Measurements from ENCODE around the gene VPS37B. TPM values are rescaled to one million over a fixed set of nuclear protein-coding genes. Genes with fewer than 3 reads are reported as not detected.

Gene VPS37B
- total and polyA plus RNA-seq, 10 of the 15 experiments (the other 5 are each of a cell fraction or from before 2014, with no cell fraction given): 0.66 to 68.6 (median 39.6) TPM

DNA sequence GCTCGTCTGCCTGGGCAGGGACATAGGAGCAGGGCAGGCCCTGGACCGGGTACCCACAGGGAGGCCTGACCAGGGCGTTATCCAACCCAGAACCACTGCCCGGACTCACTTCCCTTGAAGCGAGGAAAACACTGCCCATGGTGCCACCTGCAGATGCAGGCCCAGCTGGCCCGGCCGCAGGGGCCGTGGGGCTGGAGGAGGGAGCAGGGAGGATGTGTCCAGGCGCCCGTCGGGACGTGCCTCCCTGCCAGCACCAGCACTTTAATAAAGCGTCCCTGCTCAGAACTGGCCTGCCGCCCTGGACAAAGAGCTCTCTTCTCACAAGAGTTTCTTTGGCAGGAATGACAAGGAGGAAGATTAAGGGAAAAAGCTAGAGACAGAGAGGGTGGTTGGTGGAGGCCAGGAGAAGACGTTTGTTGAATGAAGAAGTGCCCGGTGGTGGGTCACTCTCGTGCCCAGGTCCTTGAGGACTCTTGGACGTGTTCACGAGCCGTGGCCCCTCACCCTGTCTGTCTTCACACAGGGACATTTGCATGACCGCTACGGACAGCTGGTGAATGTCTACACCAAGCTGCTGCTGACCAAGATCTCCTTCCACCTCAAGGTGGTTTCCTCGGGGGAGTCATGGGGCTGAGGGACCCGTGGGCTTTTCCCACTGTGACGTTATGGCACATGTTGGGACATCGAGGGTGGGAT, 46.4 kb downstream of the VPS37B start:
- no peaks in the 10 kb centered on the region for H3K79me2 ChIP-seq (ENCODE audit: control insufficient read depth, insufficient read depth, low read length)
- ATAC-seq (no peak), FAIRE-seq (no peak), DNase-seq (ENCODE audit: low read depth, low spot score) (no peak)
- H3K27ac ChIP-seq (ENCODE audit: control insufficient read depth, insufficient read depth): no peak overlapping the region
- no peaks in the 10 kb centered on the region for H4K20me1 ChIP-seq (ENCODE audit: control insufficient read depth, insufficient read depth)
- no peaks in the 10 kb centered on the region; a peak in 1 of 4 replicates for H3K27me3 ChIP-seq (replicated peaks in 1 of 2; ENCODE audit: control insufficient read depth in 2 of 2, insufficient read depth in 2 of 2, low read length in 1 of 2)
- ChIA-PET POLR2A (no interaction called here), SMC1A (ENCODE audit: uncharacterized antibody, unreplicated experiment) (interaction anchor here (0.9 kb wide), 1 partner anchor 23 kb away, joined by 3 read pairs; no protein-coding TSS in a partner anchor), RAD21 (ENCODE audit: unreplicated experiment) (no interaction called here), CTCF (no interaction called here)
- 55% methylated on average over 26 of the region's 26 CpGs for WGBS (ENCODE audit: insufficient coverage, insufficient replicate concordance, low lambda C conversion rate, missing lambda C conversion rate)
- no peaks in the 10 kb centered on the region for H3K4me1 ChIP-seq (ENCODE audit: control insufficient read depth, insufficient read depth, low read length)
- no peak overlapping the region for H3K4me2 ChIP-seq (ENCODE audit: control insufficient read depth, insufficient read depth)
- H2AFZ ChIP-seq (ENCODE audit: control insufficient read depth, low read depth, low read length): no peak overlapping the region
- H3K9me3 ChIP-seq (replicated peaks; ENCODE audit: control insufficient read depth, insufficient read depth, low read length): no peaks in the 10 kb centered on the region
- TF ChIP-seq SMAD5 (IDR thresholded peaks at IDR 0.05; ENCODE audit: low read depth) (no peak), E4F1 (IDR thresholded peaks at IDR 0.05; ENCODE audit: borderline replicate concordance, partially characterized antibody) (no peak), LARP7 (IDR thresholded peaks at IDR 0.05) (no peak), FOXK2 (IDR thresholded peaks at IDR 0.05) (no peak), MYC (IDR thresholded peaks at IDR 0.05; ENCODE audit: insufficient read depth, insufficient read length, insufficient replicate concordance, low read length, severe bottlenecking) (no peak), HDAC2 (IDR thresholded peaks at IDR 0.05) (no peak), ELK1 (IDR thresholded peaks at IDR 0.05; ENCODE audit: low read depth, low read length) (no peak)
- intact Hi-C loops (cut with micrococcal nuclease; ENCODE audit: unreplicated experiment) (no loop called here), in situ Hi-C loops (cut with MboI) (loop anchor here (25.0 kb wide), 1 partner anchor 388 kb away; the partner anchor contains the start of genes MPHOSPH9 and MTRFR)
- H3K4me3 ChIP-seq: no peak overlapping the region
- H3K36me3 ChIP-seq (ENCODE audit: control insufficient read depth in 2 of 2, insufficient read depth in 2 of 2, low read length in 1 of 2): peaks cover 0 to 2% of the 10 kb centered on the region in 2 experiments; a peak in 2 of 4 replicates
- no peak overlapping the region for H3K9ac ChIP-seq (ENCODE audit: control insufficient read depth, insufficient read depth, low read length)
- BruUV-seq (replicated peaks): no TSS peak

Measured in GM12878 (cell line).